Trophoblast cell (in vitro differentiated cells and primary cell): ENCODE data around the gene PPARD.

Experiments used
- DNase-seq, 2 donors: peaks; one replicate each; pipeline ENCODE4 v3.0.0-alpha.2; 2016
- H2AFZ ChIP-seq: 2 replicates; pipeline ENCODE4 v1.6.1; 2013; ENCODE audit warnings: low read length, moderate library complexity, mild to moderate bottlenecking; ENCODE audit not compliant: insufficient read depth, poor library complexity
- H2AK5ac ChIP-seq: 2 replicates; pipeline ENCODE4 v1.6.1; 2013; ENCODE audit warnings: mild to moderate bottlenecking, low read length
- H2BK120ac ChIP-seq: 2 replicates; pipeline ENCODE4 v1.6.1; 2013; ENCODE audit warnings: low read length, mild to moderate bottlenecking, moderate library complexity; ENCODE audit not compliant: insufficient read depth, poor library complexity
- H2BK12ac ChIP-seq: 2 replicates; pipeline ENCODE4 v1.6.1; 2013; ENCODE audit warnings: mild to moderate bottlenecking, low read length, moderate library complexity
- H2BK5ac ChIP-seq: 2 replicates; pipeline ENCODE4 v1.6.1; 2013; ENCODE audit warnings: low read length, low read depth, moderate library complexity, mild to moderate bottlenecking; ENCODE audit not compliant: poor library complexity
- H3K14ac ChIP-seq: 2 replicates; pipeline ENCODE4 v1.6.1; 2013; ENCODE audit warnings: mild to moderate bottlenecking, low read length
- H3K18ac ChIP-seq: 2 replicates; pipeline ENCODE4 v1.6.1; 2013; ENCODE audit warnings: mild to moderate bottlenecking, low read length
- H3K23ac ChIP-seq: 2 replicates; pipeline ENCODE4 v1.6.1; 2013; ENCODE audit warnings: low read length
- H3K27ac ChIP-seq: 2 replicates; pipeline ENCODE4 v1.5.1; 2013; ENCODE audit warnings: low read depth, mild to moderate bottlenecking, inconsistent platforms, low read length, moderate library complexity
- H3K27me3 ChIP-seq: 2 replicates; pipeline ENCODE4 v1.6.1; 2013; ENCODE audit warnings: inconsistent platforms, mild to moderate bottlenecking, low read length, moderate library complexity; ENCODE audit not compliant: insufficient read depth
- H3K36me3 ChIP-seq, 2 experiments: 1 replicate in 1 of 2; 2 replicates in 1 of 2; pipeline ENCODE4 v1.6.1; 2013; ENCODE audit warnings: low read length in 2 of 2, mild to moderate bottlenecking in 2 of 2, moderate library complexity in 1 of 2; ENCODE audit not compliant: insufficient read depth in 2 of 2, control insufficient read depth in 1 of 2
- H3K4ac ChIP-seq: 2 replicates; pipeline ENCODE4 v1.6.1; 2013; ENCODE audit warnings: low read depth, mild to moderate bottlenecking, low read length, moderate library complexity
- H3K4me1 ChIP-seq, 2 experiments: 1 replicate in 1 of 2; 2 replicates in 1 of 2; pipeline ENCODE4 v1.6.1; 2013; ENCODE audit warnings: low read length in 2 of 2, mild to moderate bottlenecking in 2 of 2, moderate library complexity in 1 of 2; ENCODE audit not compliant: insufficient read depth in 2 of 2, control insufficient read depth in 1 of 2
- H3K4me2 ChIP-seq: 2 replicates; pipeline ENCODE4 v1.6.1; 2013; ENCODE audit warnings: inconsistent platforms, mild to moderate bottlenecking, low read length, moderate library complexity
- H3K4me3 ChIP-seq: 2 replicates; pipeline ENCODE4 v1.5.1; 2013; ENCODE audit warnings: mild to moderate bottlenecking, low read depth, low read length, inconsistent platforms
- H3K79me1 ChIP-seq: one replicate; pipeline ENCODE4 v1.6.1; 2013; ENCODE audit warnings: low read length
- H3K79me2 ChIP-seq: 2 replicates; pipeline ENCODE4 v1.6.1; 2013; ENCODE audit warnings: low read length, mild to moderate bottlenecking; ENCODE audit not compliant: control insufficient read depth, insufficient read depth, poor library complexity
- H3K9ac ChIP-seq: 2 replicates; pipeline ENCODE4 v1.6.1; 2013; ENCODE audit warnings: mild to moderate bottlenecking, low read length
- H3K9me3 ChIP-seq: 2 replicates; pipeline ENCODE4 v1.6.1; 2013; ENCODE audit warnings: low read depth, mild to moderate bottlenecking, control low read depth, inconsistent platforms, low read length; ENCODE audit not compliant: insufficient read depth
- H4K12ac ChIP-seq: 2 replicates; pipeline ENCODE4 v1.6.1; 2013; ENCODE audit warnings: low read depth, mild to moderate bottlenecking, low read length, moderate library complexity
- H4K8ac ChIP-seq: 2 replicates; pipeline ENCODE4 v1.6.1; 2013; ENCODE audit warnings: low read depth, mild to moderate bottlenecking, low read length, moderate library complexity
- H4K91ac ChIP-seq: one replicate; pipeline ENCODE4 v1.6.1; 2013; ENCODE audit warnings: low read depth, mild to moderate bottlenecking, low read length, moderate library complexity
- WGBS: extraction: QIAGEN DNeasy Blood & Tissue Kit; methylation state at CpG from one replicate; pipeline ENCODE4 v1.1.7; 2013; ENCODE audit warnings: missing lambda C conversion rate; ENCODE audit not compliant: insufficient read length, insufficient coverage; ENCODE audit errors: extremely low coverage; 5-methylcytosine and 5-hydroxymethylcytosine counted together

The PPARD gene

GRCh38 chr6:35445691-35446090, 103.3 kb downstream of the PPARD start:
- no CpG with 5 or more reads among the region's 7 CpGs for WGBS
- H3K79me2 ChIP-seq: no peaks in the 10 kb centered on the region
- H3K14ac ChIP-seq: no peak overlapping the region

DNA sequence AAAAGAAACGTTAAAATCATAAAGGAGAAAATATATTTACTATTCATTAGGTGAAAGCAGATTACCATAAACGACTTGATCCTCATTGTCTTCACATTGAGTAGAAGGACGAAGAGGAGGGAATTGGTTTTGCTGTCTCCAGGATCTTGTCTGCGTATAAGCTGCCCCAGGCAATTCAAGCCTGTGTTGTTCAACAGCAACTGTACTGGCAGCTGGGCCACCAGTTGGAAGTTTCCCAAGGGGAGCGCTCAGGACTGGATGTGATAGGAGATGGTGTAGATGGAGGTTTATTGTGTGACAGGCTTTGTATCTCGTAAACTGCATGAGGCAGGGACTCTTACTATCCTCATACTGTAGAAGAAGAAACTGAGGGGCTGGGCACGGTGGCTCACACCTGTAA, 105.8 kb downstream of the PPARD start:
- H3K79me2 ChIP-seq: peaks cover 5% of the 10 kb centered on the region
- H3K14ac ChIP-seq: no peak overlapping the region
- no peak overlapping the region for H2BK5ac ChIP-seq
- H3K9ac ChIP-seq: no peak overlapping the region
- no peak overlapping the region for H3K27ac ChIP-seq
- no peaks in the 10 kb centered on the region for H3K36me3 ChIP-seq
- H3K4me2 ChIP-seq: no peak overlapping the region
- no peaks in the 10 kb centered on the region for H3K9me3 ChIP-seq
- no CpG with 5 or more reads among the region's 7 CpGs for WGBS
- no peak overlapping the region for H4K12ac ChIP-seq
- no peaks in the 10 kb centered on the region for H3K27me3 ChIP-seq
- H2BK120ac ChIP-seq: no peak overlapping the region
- no peak overlapping the region for H2AK5ac ChIP-seq
- H3K4me1 ChIP-seq: peaks cover 0 to 5% of the 10 kb centered on the region in 2 experiments
- DNase-seq: no peak
- no peak overlapping the region for H2AFZ ChIP-seq
- H4K8ac ChIP-seq: no peak overlapping the region
- H3K4me3 ChIP-seq: no peak overlapping the region
- H3K18ac ChIP-seq: no peak overlapping the region
- no peak overlapping the region for H3K4ac ChIP-seq
- no peak overlapping the region for H3K23ac ChIP-seq
- H3K79me1 ChIP-seq: peaks cover 5% of the 10 kb centered on the region
- H4K91ac ChIP-seq: no peak overlapping the region
- H2BK12ac ChIP-seq: no peak overlapping the region

More at GRCh38 chr6:35445691-35446090, 103.3 kb downstream of the PPARD start:
- no peaks in the 10 kb centered on the region for H3K79me1 ChIP-seq
- no peaks in the 10 kb centered on the region for H3K36me3 ChIP-seq
- no peak overlapping the region for H4K91ac ChIP-seq
- H3K4me2 ChIP-seq: no peak overlapping the region
- H2BK5ac ChIP-seq: no peak overlapping the region
- H3K4ac ChIP-seq: no peak overlapping the region
- H2AFZ ChIP-seq: no peak overlapping the region
- H2BK12ac ChIP-seq: no peak overlapping the region
- no peak overlapping the region for H4K8ac ChIP-seq
- H2AK5ac ChIP-seq: no peak overlapping the region
- no peaks in the 10 kb centered on the region for H3K27me3 ChIP-seq
- H3K23ac ChIP-seq: no peak overlapping the region
- no peak overlapping the region for H3K18ac ChIP-seq
- no peaks in the 10 kb centered on the region for H3K9me3 ChIP-seq
- no peak overlapping the region for H4K12ac ChIP-seq
- H3K4me1 ChIP-seq: no peaks in the 10 kb centered on the region
- H2BK120ac ChIP-seq: no peak overlapping the region
- DNase-seq: no peak
- no peak overlapping the region for H3K4me3 ChIP-seq
- no peak overlapping the region for H3K9ac ChIP-seq
- H3K27ac ChIP-seq: no peak overlapping the region

DNA sequence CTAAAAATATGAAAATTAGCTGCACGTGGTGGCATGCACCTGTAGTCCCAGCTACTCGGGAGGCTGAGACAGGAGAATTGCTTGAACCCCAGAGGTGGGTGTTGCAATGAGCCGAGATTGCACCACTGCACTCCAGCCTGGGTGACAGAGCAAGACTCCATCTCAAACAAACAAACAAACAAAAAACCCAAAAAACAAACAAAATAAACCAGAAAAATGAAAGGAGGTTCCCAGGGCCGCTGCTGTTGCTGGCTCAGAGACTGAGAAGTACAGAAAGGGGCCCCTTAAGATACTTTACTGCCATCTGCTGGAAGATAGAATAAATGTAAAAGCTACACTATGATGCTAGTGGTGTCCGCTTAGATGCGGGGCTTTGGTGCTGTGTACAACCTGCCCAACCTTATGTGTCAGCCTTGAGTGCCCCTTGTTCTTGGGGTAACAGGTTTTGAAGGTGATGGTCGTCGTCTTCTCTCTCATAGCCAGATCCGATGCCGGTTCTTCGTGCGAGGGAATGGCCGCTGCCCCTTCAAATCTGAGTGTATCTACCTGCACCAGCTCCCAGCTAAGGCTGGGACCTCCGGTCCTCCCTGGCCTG, 107.0 kb downstream of the PPARD start:
- H3K27ac ChIP-seq: no peak overlapping the region
- no peaks in the 10 kb centered on the region for H3K27me3 ChIP-seq
- no CpG with 5 or more reads among the region's 14 CpGs for WGBS
- peaks cover 5% of the 10 kb centered on the region for H3K79me1 ChIP-seq
- peaks cover 2 to 5% of the 10 kb centered on the region in 2 experiments for H3K4me1 ChIP-seq
- peaks cover 5% of the 10 kb centered on the region for H3K79me2 ChIP-seq
- no peak overlapping the region for H3K9ac ChIP-seq
- no peak overlapping the region for H2BK5ac ChIP-seq
- H3K14ac ChIP-seq: no peak overlapping the region
- H2AFZ ChIP-seq: no peak overlapping the region
- H3K23ac ChIP-seq: no peak overlapping the region
- H4K12ac ChIP-seq: no peak overlapping the region
- H2AK5ac ChIP-seq: no peak overlapping the region
- DNase-seq: peak in 1 of 2 donors; percentile 93
- H2BK12ac ChIP-seq: no peak overlapping the region
- H3K9me3 ChIP-seq: no peaks in the 10 kb centered on the region
- H4K91ac ChIP-seq: no peak overlapping the region
- H3K36me3 ChIP-seq: no peaks in the 10 kb centered on the region
- no peak overlapping the region for H3K4me3 ChIP-seq
- H3K18ac ChIP-seq: no peak overlapping the region
- no peak overlapping the region for H2BK120ac ChIP-seq
- no peak overlapping the region for H3K4ac ChIP-seq
- no peak overlapping the region for H3K4me2 ChIP-seq
- H4K8ac ChIP-seq: no peak overlapping the region

DNA sequence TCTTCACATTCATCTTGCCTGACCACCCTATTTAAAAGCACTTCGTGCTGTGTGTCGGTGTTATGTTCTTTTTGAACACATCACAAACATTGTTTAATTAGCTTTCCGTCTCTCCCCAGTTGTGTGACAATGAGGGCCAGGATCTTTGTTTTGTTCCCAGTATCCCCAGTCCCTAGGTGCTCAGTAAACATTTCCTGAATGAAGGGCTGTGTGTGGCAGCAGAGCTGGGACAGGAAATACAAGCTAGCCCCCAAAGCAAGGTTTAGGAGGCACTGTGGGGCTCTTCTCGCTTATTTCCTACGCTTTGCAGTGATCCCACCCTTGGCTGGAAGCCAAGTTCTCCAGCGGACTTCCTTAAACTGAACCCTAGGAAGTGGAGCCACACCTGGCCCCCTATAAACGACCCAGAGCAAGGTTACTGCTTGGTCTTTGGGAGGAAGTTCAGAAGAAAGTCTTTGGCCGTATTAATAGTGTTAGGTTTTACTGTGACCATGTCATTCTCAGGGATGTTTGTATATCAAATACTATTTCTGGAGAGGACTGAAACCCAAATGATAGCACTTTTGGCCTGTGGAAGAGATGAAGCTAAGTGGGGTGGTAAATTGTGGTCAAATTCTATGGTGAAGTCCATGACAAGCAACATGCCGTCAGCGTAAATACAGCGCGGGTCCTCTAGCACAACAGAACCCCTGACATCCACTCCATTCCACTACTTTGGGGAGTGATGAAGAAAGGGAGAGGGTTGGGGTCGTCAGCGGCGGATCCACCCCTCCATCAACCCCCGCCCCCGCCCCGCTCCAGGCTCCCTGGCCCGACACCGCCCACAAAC, 109.2 kb downstream of the PPARD start:
- Histone ChIP-seq H2AK5ac (no peak overlapping the region), H3K18ac (no peak overlapping the region), H2BK12ac (no peak overlapping the region), H3K36me3 (peaks cover 6 to 8% of the 10 kb centered on the region in 2 experiments), H3K4me2 (peak overlapping the region; percentile 71), H3K4me1 (peaks cover 3 to 10% of the 10 kb centered on the region in 2 experiments), H3K79me1 (peaks cover 5% of the 10 kb centered on the region), H4K91ac (no peak overlapping the region), H3K23ac (no peak overlapping the region), H2AFZ (peak overlapping the region; percentile 30), H3K9ac (no peak overlapping the region), H3K14ac (no peak overlapping the region), H2BK120ac (no peak overlapping the region), H3K9me3 (no peaks in the 10 kb centered on the region), H3K27ac (no peak overlapping the region), H3K4ac (no peak overlapping the region), H3K27me3 (no peaks in the 10 kb centered on the region), H4K12ac (no peak overlapping the region), H2BK5ac (no peak overlapping the region), H3K4me3 (peak overlapping the region; percentile 41), H3K79me2 (peaks cover 5% of the 10 kb centered on the region), H4K8ac (no peak overlapping the region)
- no peak for DNase-seq
- WGBS: no CpG with 5 or more reads among the region's 20 CpGs
